ENCODE results near the gene LAMTOR3. TPM values are rescaled to one million over a fixed set of nuclear protein-coding genes. Genes with fewer than 3 reads are reported as not detected.

LAMTOR3 gene
- total RNA-seq, 4 donors from 2014 or later, result 36.0 to 61.0 (median 49.9) TPM

DNA sequence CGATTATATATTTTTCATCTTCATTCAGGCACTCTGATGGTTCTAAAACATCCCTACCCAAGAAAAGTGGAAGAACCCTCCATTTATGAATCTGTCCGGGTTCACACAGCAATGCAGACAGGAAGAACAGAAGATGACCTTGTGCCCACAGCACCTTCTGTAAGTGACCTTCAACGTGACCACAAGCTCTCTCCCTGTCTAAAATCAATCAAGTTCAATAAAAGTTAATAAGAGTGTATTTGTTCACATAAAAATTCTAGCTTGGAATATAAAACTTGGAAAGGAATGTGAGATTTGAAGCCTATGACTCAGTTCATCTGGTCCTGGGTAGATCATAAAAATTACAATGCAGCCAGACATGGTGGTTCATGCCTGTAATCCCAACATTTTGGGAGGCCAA is 41.0 kb downstream of the LAMTOR3 start:
- no peak for TF ChIP-seq POLR2A (IDR thresholded peaks at IDR 0.05)
- TF ChIP-seq, protein P1, sequence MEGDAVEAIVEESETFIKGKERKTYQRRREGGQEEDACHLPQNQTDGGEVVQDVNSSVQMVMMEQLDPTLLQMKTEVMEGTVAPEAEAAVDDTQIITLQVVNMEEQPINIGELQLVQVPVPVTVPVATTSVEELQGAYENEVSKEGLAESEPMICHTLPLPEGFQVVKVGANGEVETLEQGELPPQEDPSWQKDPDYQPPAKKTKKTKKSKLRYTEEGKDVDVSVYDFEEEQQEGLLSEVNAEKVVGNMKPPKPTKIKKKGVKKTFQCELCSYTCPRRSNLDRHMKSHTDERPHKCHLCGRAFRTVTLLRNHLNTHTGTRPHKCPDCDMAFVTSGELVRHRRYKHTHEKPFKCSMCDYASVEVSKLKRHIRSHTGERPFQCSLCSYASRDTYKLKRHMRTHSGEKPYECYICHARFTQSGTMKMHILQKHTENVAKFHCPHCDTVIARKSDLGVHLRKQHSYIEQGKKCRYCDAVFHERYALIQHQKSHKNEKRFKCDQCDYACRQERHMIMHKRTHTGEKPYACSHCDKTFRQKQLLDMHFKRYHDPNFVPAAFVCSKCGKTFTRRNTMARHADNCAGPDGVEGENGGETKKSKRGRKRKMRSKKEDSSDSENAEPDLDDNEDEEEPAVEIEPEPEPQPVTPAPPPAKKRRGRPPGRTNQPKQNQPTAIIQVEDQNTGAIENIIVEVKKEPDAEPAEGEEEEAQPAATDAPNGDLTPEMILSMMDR (IDR thresholded peaks at IDR 0.05), result no peak
- no peaks in the 10 kb centered on the region for H3K27me3 ChIP-seq
- 79 to 85% methylated on average over 3 of the region's 3 CpGs for WGBS, 2 donors
- H3K36me3 ChIP-seq, result peaks cover 0 to 40% (median 3%) of the 10 kb centered on the region in 3 donors
- H3K27ac ChIP-seq, result no peak overlapping the region
- peaks cover 0 to 6% (median 4%) of the 10 kb centered on the region in 3 donors for H3K4me1 ChIP-seq
- intact Hi-C loops (cut with DNase I), result no loop called here
- no peak for DNase-seq
- H3K4me3 ChIP-seq, result no peak overlapping the region
- no peaks in the 10 kb centered on the region for H3K9me3 ChIP-seq

DNA sequence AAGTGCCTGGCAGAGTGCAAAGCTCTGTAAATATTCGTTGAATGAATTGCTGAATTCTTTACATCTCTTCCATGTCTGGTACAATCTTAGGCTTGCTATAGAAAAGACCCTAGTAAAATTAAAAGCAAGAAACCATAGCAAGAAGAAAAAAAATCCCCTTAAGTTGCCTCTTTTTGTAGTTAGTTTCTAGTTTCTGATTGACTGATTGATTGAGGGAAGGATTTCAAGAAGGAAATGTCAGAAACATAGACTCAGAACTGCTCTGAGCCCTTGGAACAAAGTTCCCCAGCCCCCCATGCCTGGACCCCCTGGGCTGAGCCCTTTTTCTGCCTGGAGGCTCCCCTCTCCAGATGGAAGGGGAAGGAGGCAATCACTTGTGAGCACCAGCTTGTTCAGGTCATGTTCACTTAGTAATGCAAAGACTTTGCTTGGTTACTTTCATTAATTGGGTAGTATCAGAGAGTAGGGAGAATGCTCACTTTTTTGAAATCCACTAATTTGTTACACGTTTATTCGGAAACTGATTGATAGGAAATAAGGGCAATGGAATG is 42.0 kb downstream of the LAMTOR3 start:
- no peak for DNase-seq
- WGBS, 2 donors, result 76 to 79% methylated on average over 3 of the region's 3 CpGs

DNA sequence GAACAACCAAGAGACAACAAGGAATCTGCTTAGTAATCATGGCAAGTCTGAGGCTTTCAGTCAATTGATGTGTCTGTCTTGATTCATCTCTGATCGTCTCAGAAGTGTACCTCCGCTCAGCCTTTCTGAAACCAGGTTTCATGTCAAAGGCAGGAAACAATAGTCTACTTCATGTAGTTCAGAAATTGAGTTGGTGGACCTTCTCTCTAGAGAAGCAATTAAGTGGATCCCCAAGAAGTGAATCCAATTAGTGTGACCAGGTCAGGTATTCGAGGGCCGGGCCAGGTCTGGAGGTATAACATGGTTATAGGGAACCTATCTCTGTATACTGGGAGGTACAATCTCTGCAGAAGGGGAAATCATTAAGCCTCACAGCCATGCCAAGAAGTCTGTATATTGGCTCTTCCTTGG is 45.6 kb downstream of the LAMTOR3 start:
- no peaks in the 10 kb centered on the region for H3K27me3 ChIP-seq
- WGBS, 2 donors, result 80 to 84% methylated on average over 3 to 4 of the region's 4 CpGs
- no peaks in the 10 kb centered on the region for H3K4me1 ChIP-seq
- no peak for DNase-seq
- intact Hi-C loops (cut with DNase I), result no loop called here
- H3K9me3 ChIP-seq, result no peaks in the 10 kb centered on the region
- H3K36me3 ChIP-seq, result peaks cover 0 to 25% (median 3%) of the 10 kb centered on the region in 3 donors
- H3K4me3 ChIP-seq, result no peak overlapping the region
- no peak for TF ChIP-seq POLR2A (IDR thresholded peaks at IDR 0.05)
- TF ChIP-seq, protein P1 (IDR thresholded peaks at IDR 0.05), result no peak
- no peak overlapping the region for H3K27ac ChIP-seq

More for the DNA sequence above, 42.0 kb downstream of the LAMTOR3 start:
- intact Hi-C loops (cut with DNase I), result no loop called here
- H3K27ac ChIP-seq, result no peak overlapping the region
- H3K9me3 ChIP-seq, result no peaks in the 10 kb centered on the region
- H3K36me3 ChIP-seq, result peaks cover 0 to 35% (median 3%) of the 10 kb centered on the region in 3 donors
- no peaks in the 10 kb centered on the region for H3K27me3 ChIP-seq
- H3K4me3 ChIP-seq, result no peak overlapping the region
- TF ChIP-seq, protein P1 (IDR thresholded peaks at IDR 0.05), result no peak
- no peak for TF ChIP-seq POLR2A (IDR thresholded peaks at IDR 0.05)
- peaks cover 0 to 6% (median 4%) of the 10 kb centered on the region in 3 donors for H3K4me1 ChIP-seq

DNA sequence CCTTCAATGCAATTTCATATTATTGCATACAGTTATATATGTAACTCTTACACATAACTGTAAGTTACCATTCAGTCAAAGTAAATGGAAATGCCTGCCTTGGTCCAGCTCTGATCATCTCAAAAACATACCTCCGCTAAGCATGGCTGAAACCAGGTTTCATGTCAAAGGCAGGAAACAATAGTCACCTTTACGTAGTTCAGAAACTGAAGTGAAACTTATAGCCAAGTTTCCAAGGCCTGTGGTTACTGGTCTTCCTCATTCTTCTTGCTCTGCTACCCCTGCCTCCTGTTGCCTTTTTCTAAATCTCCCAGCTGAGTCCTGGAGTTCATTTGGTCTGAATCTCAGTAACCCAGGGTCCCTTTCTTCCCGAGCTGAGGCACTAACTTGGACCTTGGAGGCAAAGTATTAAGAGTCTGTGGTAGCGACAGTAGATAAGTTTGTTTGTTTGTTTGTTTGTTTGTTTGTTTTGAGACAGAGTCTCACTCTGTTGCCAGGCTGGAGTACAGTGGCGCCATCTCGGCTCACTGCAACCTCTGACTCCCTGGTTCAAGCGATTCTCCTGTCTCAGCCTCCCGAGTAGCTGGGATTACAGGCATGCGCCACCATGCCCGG is 46.8 kb downstream of the LAMTOR3 start:
- no peak for DNase-seq
- no peaks in the 10 kb centered on the region for H3K27me3 ChIP-seq
- H3K27ac ChIP-seq, result peak overlapping the region in 1 of 4 donors; percentile 16
- 76 to 86% methylated on average over 10 of the region's 10 CpGs for WGBS, 2 donors
- H3K9me3 ChIP-seq, result no peaks in the 10 kb centered on the region
- no peaks in the 10 kb centered on the region for H3K4me1 ChIP-seq
- no peak overlapping the region for H3K4me3 ChIP-seq
- intact Hi-C loops (cut with DNase I), result no loop called here
- TF ChIP-seq POLR2A (IDR thresholded peaks at IDR 0.05), result peak in 1 of 4 donors; percentile 7
- TF ChIP-seq, protein P1 (IDR thresholded peaks at IDR 0.05), result no peak
- peaks cover 0 to 23% (median 0%) of the 10 kb centered on the region in 3 donors for H3K36me3 ChIP-seq

DNA sequence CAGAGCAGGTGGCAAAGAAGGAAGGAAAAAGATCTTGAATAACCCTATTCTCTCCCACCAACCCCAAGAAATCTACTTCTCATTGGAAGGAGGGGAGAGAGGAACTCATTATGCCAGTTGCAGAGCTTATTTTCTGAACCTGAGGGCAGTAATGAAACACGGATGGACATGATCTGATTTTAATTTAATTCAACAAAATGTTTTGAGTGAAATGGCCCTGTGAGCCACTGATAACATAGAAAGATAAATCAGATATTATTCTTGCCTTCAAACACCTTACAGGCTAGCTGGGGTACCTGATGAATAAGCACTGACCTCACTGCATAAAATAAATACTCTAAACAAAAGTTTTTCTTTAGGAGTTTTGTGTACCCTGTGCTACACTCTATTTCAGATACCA is 47.3 kb downstream of the LAMTOR3 start:
- 56 to 61% methylated on average over 1 of the region's 1 CpG for WGBS, 2 donors
- no peak for DNase-seq
- TF ChIP-seq, protein P1 (IDR thresholded peaks at IDR 0.05), result no peak
- no peak for TF ChIP-seq POLR2A (IDR thresholded peaks at IDR 0.05)

More for the DNA sequence above, 47.3 kb downstream of the LAMTOR3 start:
- intact Hi-C loops (cut with DNase I), result no loop called here
- H3K27me3 ChIP-seq, result no peaks in the 10 kb centered on the region
- no peaks in the 10 kb centered on the region for H3K4me1 ChIP-seq
- no peaks in the 10 kb centered on the region for H3K9me3 ChIP-seq
- H3K27ac ChIP-seq, result no peak overlapping the region
- peaks cover 0 to 29% (median 0%) of the 10 kb centered on the region in 3 donors for H3K36me3 ChIP-seq
- no peak overlapping the region for H3K4me3 ChIP-seq
